Vagina (tissue), 2 donors: ENCODE results near the gene RPH3AL. TPM values are rescaled to one million over a fixed set of nuclear protein-coding genes. Genes with fewer than 3 reads are reported as not detected.
"Not testable (repeated sequence)": the region's sequence is repeated elsewhere in the genome, so short reads cannot be mapped to it uniquely, and the experiment has no call there.

Experiments used
- DNase-seq, 2 donors: peaks; one replicate each; pipeline ENCODE4 v3.0.0-alpha.2; 2017; ENCODE audit errors: extremely low spot score in 2 of 2
- H3K27ac ChIP-seq: fragments of 200-600 bp; sonication (generic); one replicate; pipeline ENCODE4 v1.5.1; 2019
- H3K27me3 ChIP-seq: fragments of 200-600 bp; sonication (generic); one replicate; pipeline ENCODE4 v1.5.1; 2019
- H3K36me3 ChIP-seq, 2 donors: fragments of 200-600 bp; sonication (generic); one replicate each; pipeline ENCODE4 v1.5.1; 2017 to 2019
- H3K4me1 ChIP-seq: fragments of 200-600 bp; sonication (generic); one replicate; pipeline ENCODE4 v1.5.1; 2019
- H3K4me3 ChIP-seq, 2 donors: fragments of 200-600 bp; sonication (generic); 1 replicate in 1 of 2; 2 replicates in 1 of 2; pipeline ENCODE4 v1.5.1; 2016 to 2019
- H3K9me3 ChIP-seq: fragments of 200-600 bp; sonication (generic); one replicate; pipeline ENCODE4 v1.5.1; 2019
- CTCF ChIP-seq, 3 experiments: fragments of 450-650 bp in 2 of 3; fragments of 200-600 bp in 1 of 3; sonication (generic) in 1 of 3; IDR thresholded peaks; one replicate each; pipeline ENCODE4 v1.5.1; 2017 to 2019; ENCODE audit warnings: antibody characterized with exemption in 3 of 3, mild to moderate bottlenecking in 2 of 3, moderate library complexity in 2 of 3
- POLR2A ChIP-seq, 2 donors: fragments of 450-650 bp; IDR thresholded peaks; one replicate each; pipeline ENCODE4 v1.6.1; 2017; ENCODE audit warnings: antibody characterized with exemption in 2 of 2, mild to moderate bottlenecking in 2 of 2, moderate library complexity in 2 of 2
- POLR2AphosphoS5 ChIP-seq, 2 donors: sonication (generic); formaldehyde crosslinking; IDR thresholded peaks; one replicate each; pipeline ENCODE4 v1.9.0; 2017; ENCODE audit warnings: antibody characterized with exemption in 2 of 2, mild to moderate bottlenecking in 2 of 2, low read depth in 1 of 2; ENCODE audit not compliant: insufficient read depth in 1 of 2
- intact Hi-C: fragments of 100-400 bp; cut with DNase I; formaldehyde crosslinking; loops from one replicate; pipeline ENCODE4 v1.15.1; 2023
- total RNA-seq: library from RNA; depleted of rRNA; stranded (reverse); fragments of >200 nt; gene quantifications from one replicate; pipeline ENCODE4 v1.2.3, GENCODE V29; 2016

Gene RPH3AL
- total RNA-seq, 1 donor from 2014 or later = 43.5 TPM

- Histone ChIP-seq H3K4me3 (no peak overlapping the region), H3K27me3 (no peaks in the 10 kb centered on the region), H3K9me3 (no peaks in the 10 kb centered on the region), H3K4me1 (no peaks in the 10 kb centered on the region), H3K27ac (no peak overlapping the region), H3K36me3 (no peaks in the 10 kb centered on the region)
- TF ChIP-seq CTCF (IDR thresholded peaks at IDR 0.05) = no peak
- no peak for TF ChIP-seq POLR2A (IDR thresholded peaks at IDR 0.05)
- TF ChIP-seq POLR2AphosphoS5 (IDR thresholded peaks at IDR 0.05; ENCODE audit: insufficient read depth in 1 of 2, low read depth in 1 of 2) = no peak
- no peak for DNase-seq
- intact Hi-C loops = no loop called here
Measured at GRCh38 chr17:236641-237405, 115.8 kb downstream of the RPH3AL start.

GRCh38 chr17:235831-236640 lies 116.6 kb downstream of the RPH3AL start:
- no peak for DNase-seq
- H3K36me3 ChIP-seq = no peaks in the 10 kb centered on the region
- no peaks in the 10 kb centered on the region for H3K4me1 ChIP-seq
- H3K4me3 ChIP-seq = no peak overlapping the region
- no peaks in the 10 kb centered on the region for H3K27me3 ChIP-seq
- intact Hi-C loops = no loop called here
- no peaks in the 10 kb centered on the region for H3K9me3 ChIP-seq
- TF ChIP-seq POLR2AphosphoS5 (IDR thresholded peaks at IDR 0.05; ENCODE audit: insufficient read depth in 1 of 2, low read depth in 1 of 2) = no peak
- H3K27ac ChIP-seq = no peak overlapping the region

GRCh38 chr17:234994-235830 lies 117.4 kb downstream of the RPH3AL start:
- intact Hi-C loops, DNase-seq, H3K27me3 ChIP-seq, H3K9me3 ChIP-seq, H3K4me1 ChIP-seq, H3K27ac ChIP-seq, H3K36me3 ChIP-seq: not testable (repeated sequence)
- H3K4me3 ChIP-seq = peak overlapping the region in 1 of 2 donors; percentile 18

GRCh38 chr17:234163-234993 lies 118.2 kb downstream of the RPH3AL start:
- not testable (repeated sequence) for H3K9me3 ChIP-seq
- peak overlapping the region in 1 of 2 donors; percentile 18 for H3K4me3 ChIP-seq

GRCh38 chr17:233473-233941 lies 119.1 kb downstream of the RPH3AL start:
- intact Hi-C loops = no loop called here
- DNase-seq = no peak
- no peak for TF ChIP-seq POLR2A (IDR thresholded peaks at IDR 0.05)
- TF ChIP-seq CTCF (IDR thresholded peaks at IDR 0.05) = no peak
- TF ChIP-seq POLR2AphosphoS5 (IDR thresholded peaks at IDR 0.05; ENCODE audit: insufficient read depth in 1 of 2, low read depth in 1 of 2) = no peak
- no peak overlapping the region for H3K27ac ChIP-seq
- H3K4me1 ChIP-seq = no peaks in the 10 kb centered on the region
- H3K4me3 ChIP-seq = no peak overlapping the region
- H3K9me3 ChIP-seq = no peaks in the 10 kb centered on the region
- no peaks in the 10 kb centered on the region for H3K36me3 ChIP-seq
- H3K27me3 ChIP-seq = no peaks in the 10 kb centered on the region

More at GRCh38 chr17:234163-234993, 118.2 kb downstream of the RPH3AL start:
- H3K4me1 ChIP-seq, H3K27me3 ChIP-seq, intact Hi-C loops, DNase-seq, H3K36me3 ChIP-seq: not testable (repeated sequence)
- H3K27ac ChIP-seq = peak overlapping the region; percentile 44
